ENCODE data around the gene COG3.

Gene COG3

GRCh38 chr13:45548281-45548680 is 83.5 kb downstream of the COG3 start:
- DNase-seq = no peak

DNA sequence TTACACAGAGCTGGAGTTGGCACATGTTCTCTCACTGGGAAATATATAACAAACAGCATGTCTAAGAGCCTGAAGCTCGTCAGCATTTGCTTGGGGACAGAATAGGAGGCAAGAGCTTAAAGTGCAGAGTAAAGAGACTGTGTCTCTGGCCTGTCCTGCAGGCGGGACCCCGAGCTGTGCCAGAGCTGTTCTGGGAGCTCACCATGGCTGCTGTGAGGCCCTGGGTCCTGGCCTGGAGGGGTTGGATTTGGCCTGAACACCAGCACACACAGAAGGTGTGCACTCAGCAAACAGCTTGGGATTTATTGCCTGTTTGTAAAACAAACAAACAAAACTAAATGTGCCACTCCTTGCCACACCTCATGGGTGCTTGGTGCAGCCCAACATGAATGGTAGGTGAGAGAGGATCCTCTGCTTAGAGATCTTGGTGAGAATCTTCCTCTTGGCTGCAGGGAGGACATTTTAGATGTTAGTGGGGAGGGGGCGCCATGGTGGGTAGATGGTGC is 89.9 kb downstream of the COG3 start:
- no peak for DNase-seq

DNA sequence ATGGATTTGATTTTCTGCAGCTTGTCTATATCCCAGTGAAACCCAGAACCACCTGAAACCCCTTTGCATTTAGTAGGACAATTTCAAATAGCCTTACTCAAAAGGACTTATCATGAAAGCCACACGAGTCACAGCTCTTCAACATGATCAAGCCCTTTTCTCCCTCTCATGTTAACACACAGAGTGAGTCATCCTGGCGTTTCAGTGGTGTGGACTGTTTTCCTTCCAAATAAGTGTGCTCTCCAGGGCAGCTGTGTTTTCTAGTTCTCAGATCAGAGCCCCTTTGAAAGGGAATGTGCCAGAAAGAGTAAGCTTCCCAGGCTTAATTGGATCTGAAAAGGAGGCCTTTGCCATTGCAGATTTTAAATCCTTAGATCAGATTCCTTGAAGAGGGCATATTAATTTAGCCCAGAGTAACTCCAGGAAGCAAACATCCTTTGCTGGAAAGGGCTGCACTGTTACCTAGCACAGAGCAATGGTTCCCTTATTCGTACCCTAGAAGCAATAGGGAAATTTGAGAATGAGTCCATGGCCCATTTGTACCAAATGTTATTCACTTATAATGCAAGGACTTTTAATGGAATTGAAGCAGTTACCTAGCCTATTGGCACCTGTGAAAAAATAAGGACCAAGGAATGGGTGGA is 99.5 kb downstream of the COG3 start:
- DNase-seq = no peak

- DNase-seq = no peak
Measured at GRCh38 chr13:45565331-45565730, 100.6 kb downstream of the COG3 start.

GRCh38 chr13:45575146-45575829 is 110.5 kb downstream of the COG3 start:
- DNase-seq = no peak

DNA sequence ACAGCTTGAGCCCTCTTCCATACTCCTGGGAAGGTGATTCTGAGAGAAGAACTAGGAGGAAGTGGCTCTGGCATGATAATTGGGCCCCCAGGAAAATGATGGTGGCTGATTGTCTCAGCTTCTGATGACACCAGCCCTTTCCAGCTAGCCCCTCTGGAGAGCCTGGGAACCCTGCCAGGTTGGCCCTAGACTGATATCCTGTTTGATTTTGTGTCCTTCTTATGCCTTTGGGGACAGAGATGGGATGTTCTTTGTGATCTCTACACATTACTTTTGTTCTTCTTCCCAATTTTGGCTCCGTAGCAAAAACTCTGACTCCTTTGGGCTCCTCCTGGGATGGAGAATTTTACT is 111.1 kb downstream of the COG3 start:
- no peak for DNase-seq

- DNase-seq = no peak
Measured at GRCh38 chr13:45576466-45576865, 111.7 kb downstream of the COG3 start.

GRCh38 chr13:45582408-45583076 is 117.8 kb downstream of the COG3 start:
- no peak for DNase-seq

- no peak for DNase-seq
Measured at GRCh38 chr13:45584816-45585215, 120.1 kb downstream of the COG3 start.
